GM12878 (cell line): Measurements from ENCODE around the gene NASP. TPM values are rescaled to one million over a fixed set of nuclear protein-coding genes. Genes with fewer than 3 reads are reported as not detected.

Source experiments
- E2F8 ChIP-seq: fragments of 450-650 bp; IDR thresholded peaks from 2 replicates; pipeline ENCODE4 v1.6.1; 2018; ENCODE audit warnings: mild to moderate bottlenecking, low read depth, moderate library complexity; ENCODE audit not compliant: partially characterized antibody
- HDAC6 ChIP-seq: fragments of 200-600 bp; sonication (generic); IDR thresholded peaks from one replicate; pipeline ENCODE4 v1.8.0; 2017; ENCODE audit warnings: antibody characterized with exemption; ENCODE audit not compliant: unreplicated experiment
- MLLT1 ChIP-seq: fragments of 450-650 bp; IDR thresholded peaks from 2 replicates; pipeline ENCODE4 v1.6.1; 2016; ENCODE audit warnings: mild to moderate bottlenecking
- MTA2 ChIP-seq: fragments of 450-650 bp; IDR thresholded peaks from 2 replicates; pipeline ENCODE4 v1.6.1; 2016; ENCODE audit warnings: low read depth, mild to moderate bottlenecking, moderate library complexity
- MXI1 ChIP-seq: fragments of 150-350 bp; IDR thresholded peaks from 2 replicates; pipeline ENCODE4 v1.6.1; 2011; ENCODE audit warnings: low read depth, mild to moderate bottlenecking, inconsistent platforms, low read length, improper control_type of control experiment
- NR2F1 ChIP-seq: fragments of 450-650 bp; conservative IDR thresholded peaks from 2 replicates; pipeline ENCODE4 v1.6.1; 2017; ENCODE audit warnings: mild to moderate bottlenecking
- PML ChIP-seq: IDR thresholded peaks from 2 replicates; pipeline ENCODE4 v1.6.1; 2012; ENCODE audit warnings: low read length, inconsistent platforms
- POLR2A ChIP-seq: IDR thresholded peaks from 2 replicates; pipeline ENCODE4 v1.6.1; 2011; ENCODE audit warnings: low read depth, mild to moderate bottlenecking, low read length
- POLR2AphosphoS2 ChIP-seq: IDR thresholded peaks from 2 replicates; pipeline ENCODE4 v1.6.1; 2011; ENCODE audit warnings: low read depth, mild to moderate bottlenecking, low read length, improper control_type of control experiment, moderate library complexity
- POLR2AphosphoS5 ChIP-seq: IDR thresholded peaks from 2 replicates; pipeline ENCODE4 v1.6.1; 2011; ENCODE audit warnings: mild to moderate bottlenecking, low read length, inconsistent platforms
- POU2F2 ChIP-seq: IDR thresholded peaks from 3 replicates; pipeline ENCODE4 v1.6.1; 2011; ENCODE audit warnings: low read depth, mild to moderate bottlenecking, low read length, borderline replicate concordance
- RCOR1 ChIP-seq: conservative IDR thresholded peaks from 2 replicates; pipeline ENCODE4 v1.6.1; 2012; ENCODE audit warnings: low read depth, low read length, improper control_type of control experiment
- RELB ChIP-seq: fragments of 450-650 bp; IDR thresholded peaks from 2 replicates; pipeline ENCODE4 v1.6.1; 2017; ENCODE audit warnings: low read depth, mild to moderate bottlenecking, moderate library complexity
- SMAD5 ChIP-seq: IDR thresholded peaks from 2 replicates; pipeline ENCODE4 v1.6.1; 2016; ENCODE audit warnings: antibody characterized with exemption, low read depth
- SRF ChIP-seq, 2 experiments: IDR thresholded peaks; 2 replicates each; pipeline ENCODE4 v1.6.1; 2011; ENCODE audit warnings: low read depth in 2 of 2, low read length in 2 of 2, mild to moderate bottlenecking in 1 of 2, moderate library complexity in 1 of 2
- TAF1 ChIP-seq: IDR thresholded peaks from 2 replicates; pipeline ENCODE4 v1.6.1; 2011; ENCODE audit warnings: mild to moderate bottlenecking, low read depth, low read length, borderline replicate concordance
- WRNIP1 ChIP-seq: IDR thresholded peaks from 2 replicates; pipeline ENCODE4 v1.6.1; 2011; ENCODE audit warnings: low read depth, low read length, improper control_type of control experiment, borderline replicate concordance
- ZNF24 ChIP-seq: fragments of 450-650 bp; IDR thresholded peaks from 2 replicates; pipeline ENCODE4 v1.6.1; 2017; ENCODE audit warnings: antibody characterized with exemption, mild to moderate bottlenecking
- ZNF274 ChIP-seq: IDR thresholded peaks from one replicate; pipeline ENCODE4 v1.8.0; 2011; ENCODE audit not compliant: insufficient read length, insufficient read depth
- polyA plus RNA-seq, 11 experiments: library from polyadenylated mRNA; depleted of rRNA in 4 of 11; unstranded in 6 of 11; stranded (reverse) in 5 of 11; fragments of >200 nt; fragmentation: Nextera tagmentation in 4 of 11; fragmentation: Illumina TruSeq in 1 of 11; extraction: Ambion mirVana in 4 of 11; extraction: Trizol in 1 of 11; gene quantifications; 1 replicate in 1 of 11; 2 replicates in 10 of 11; pipeline versions ENCODE4 v1.2.1 to v1.2.3, GENCODE V29; 2011 to 2016; ENCODE audit warnings: inconsistent platforms in 2 of 11, missing spikeins in 2 of 11, low read depth in 1 of 11
- total RNA-seq, 4 experiments: library from RNA; depleted of rRNA in 3 of 4; stranded (reverse); fragments of >200 nt in 3 of 4; fragmentation: Illumina TruSeq in 1 of 4; extraction: Trizol in 1 of 4; gene quantifications; 2 replicates each; pipeline versions ENCODE4 v1.2.1 to v1.2.3, GENCODE V29; 2013 to 2021
- TF ChIP-seq, protein P1 (sequence below): IDR thresholded peaks from 2 replicates; pipeline ENCODE4 v1.6.1; 2011; ENCODE audit warnings: mild to moderate bottlenecking, low read depth, low read length, moderate library complexity; ENCODE audit not compliant: insufficient replicate concordance
- TF ChIP-seq, protein P2 (sequence below), 3 experiments: IDR thresholded peaks in 2 of 3; conservative IDR thresholded peaks in 1 of 3; 2 replicates each; pipeline ENCODE4 v1.5.1; 2011; ENCODE audit warnings: low read depth in 3 of 3, low read length in 3 of 3, mild to moderate bottlenecking in 3 of 3, control low read depth in 2 of 3, moderate library complexity in 2 of 3, inconsistent platforms in 1 of 3, mixed read lengths in 1 of 3; ENCODE audit not compliant: control insufficient read depth in 2 of 3, insufficient read depth in 1 of 3; ENCODE audit errors: extremely low read depth in 1 of 3

NASP gene
- total and polyA plus RNA-seq, 10 of the 15 experiments (the other 5 are each of a cell fraction or from before 2014, with no cell fraction given): 111 to 321 (median 205) TPM

GRCh38 chr1:45583666-45584350 is at the start of gene NASP (continued):
- no peak for TF ChIP-seq E2F8
- peak; percentile 89 for TF ChIP-seq RELB
- TF ChIP-seq, protein P1, sequence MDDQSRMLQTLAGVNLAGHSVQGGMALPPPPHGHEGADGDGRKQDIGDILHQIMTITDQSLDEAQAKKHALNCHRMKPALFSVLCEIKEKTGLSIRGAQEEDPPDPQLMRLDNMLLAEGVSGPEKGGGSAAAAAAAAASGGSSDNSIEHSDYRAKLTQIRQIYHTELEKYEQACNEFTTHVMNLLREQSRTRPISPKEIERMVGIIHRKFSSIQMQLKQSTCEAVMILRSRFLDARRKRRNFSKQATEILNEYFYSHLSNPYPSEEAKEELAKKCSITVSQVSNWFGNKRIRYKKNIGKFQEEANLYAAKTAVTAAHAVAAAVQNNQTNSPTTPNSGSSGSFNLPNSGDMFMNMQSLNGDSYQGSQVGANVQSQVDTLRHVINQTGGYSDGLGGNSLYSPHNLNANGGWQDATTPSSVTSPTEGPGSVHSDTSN: no peak
- TF ChIP-seq POLR2A: peak; percentile 98
- peak; percentile 76 for TF ChIP-seq MLLT1
- TF ChIP-seq POLR2AphosphoS5: peak; percentile 100
- TF ChIP-seq HDAC6: peak; percentile 87
- no peak for TF ChIP-seq WRNIP1
- peak; percentile 96 for TF ChIP-seq POLR2AphosphoS2
- TF ChIP-seq MXI1: peak; percentile 39; the same call in 1 of the 2 replicates
- no peak for TF ChIP-seq ZNF274
- TF ChIP-seq PML: peak; percentile 98
- 0 out of 2 replicates have a peak, but pooled peaks have one; percentile 12 for TF ChIP-seq MTA2
- peak; percentile 92 for TF ChIP-seq TAF1
- TF ChIP-seq, protein P2, sequence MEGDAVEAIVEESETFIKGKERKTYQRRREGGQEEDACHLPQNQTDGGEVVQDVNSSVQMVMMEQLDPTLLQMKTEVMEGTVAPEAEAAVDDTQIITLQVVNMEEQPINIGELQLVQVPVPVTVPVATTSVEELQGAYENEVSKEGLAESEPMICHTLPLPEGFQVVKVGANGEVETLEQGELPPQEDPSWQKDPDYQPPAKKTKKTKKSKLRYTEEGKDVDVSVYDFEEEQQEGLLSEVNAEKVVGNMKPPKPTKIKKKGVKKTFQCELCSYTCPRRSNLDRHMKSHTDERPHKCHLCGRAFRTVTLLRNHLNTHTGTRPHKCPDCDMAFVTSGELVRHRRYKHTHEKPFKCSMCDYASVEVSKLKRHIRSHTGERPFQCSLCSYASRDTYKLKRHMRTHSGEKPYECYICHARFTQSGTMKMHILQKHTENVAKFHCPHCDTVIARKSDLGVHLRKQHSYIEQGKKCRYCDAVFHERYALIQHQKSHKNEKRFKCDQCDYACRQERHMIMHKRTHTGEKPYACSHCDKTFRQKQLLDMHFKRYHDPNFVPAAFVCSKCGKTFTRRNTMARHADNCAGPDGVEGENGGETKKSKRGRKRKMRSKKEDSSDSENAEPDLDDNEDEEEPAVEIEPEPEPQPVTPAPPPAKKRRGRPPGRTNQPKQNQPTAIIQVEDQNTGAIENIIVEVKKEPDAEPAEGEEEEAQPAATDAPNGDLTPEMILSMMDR (IDR thresholded peaks at IDR 0.05 in 2 of 3, conservative IDR thresholded peaks at IDR 0.05 in 1 of 3; ENCODE audit: control insufficient read depth in 2 of 3, extremely low read depth in 1 of 3, insufficient read depth in 1 of 3, low read depth in 3 of 3, low read length in 3 of 3): 0 out of 6 replicates have a peak, but pooled peaks of 1 of the 3 experiments have one; percentile 2
- TF ChIP-seq POU2F2: peak; percentile 94
- peak; percentile 98 for TF ChIP-seq SMAD5
- 0 out of 2 replicates have a peak, but pooled peaks have one; percentile 16 for TF ChIP-seq RCOR1
- no peak for TF ChIP-seq ZNF24
- 0 out of 2 replicates have a peak, but pooled peaks have one; percentile 36 for TF ChIP-seq NR2F1
- TF ChIP-seq SRF (IDR thresholded peaks at IDR 0.05; ENCODE audit: low read depth in 2 of 2, low read length in 2 of 2): 0 out of 4 replicates have a peak, but pooled peaks of 1 of the 2 experiments have one; percentile 8
